Upper lobe of left lung (tissue), 6 donors: ENCODE data around the gene ROBO3. TPM values are rescaled to one million over a fixed set of nuclear protein-coding genes. Genes with fewer than 3 reads are reported as not detected.

ENCODE experiments used
- ATAC-seq, 2 donors: fragments of 200-7000 bp; cut with Tn5 transposase; one replicate each; pipeline ENCODE4 v1.9.1; 2022; ENCODE audit warnings: mild to moderate bottlenecking in 2 of 2, moderate library complexity in 2 of 2; ENCODE audit not compliant: low FRiP score in 2 of 2
- DNase-seq, 2 donors: peaks; one replicate each; pipeline ENCODE4 v3.0.0-alpha.2; 2019 to 2020
- H3K27ac ChIP-seq, 4 donors: fragments of 200-600 bp; sonication (generic); one replicate each; pipeline ENCODE4 v1.5.1; 2016 to 2019
- H3K27me3 ChIP-seq, 4 donors: fragments of 200-600 bp; sonication (generic); one replicate each; pipeline ENCODE4 v1.5.1; 2017 to 2019
- H3K36me3 ChIP-seq, 4 donors: fragments of 200-600 bp; sonication (generic); one replicate each; pipeline ENCODE4 v1.5.1; 2016 to 2019
- H3K4me1 ChIP-seq, 4 donors: fragments of 200-600 bp; sonication (generic); one replicate each; pipeline ENCODE4 v1.5.1; 2018 to 2019
- H3K4me3 ChIP-seq, 4 donors: fragments of 200-600 bp; sonication (generic); one replicate each; pipeline ENCODE4 v1.5.1; 2017 to 2019; ENCODE audit warnings: mild to moderate bottlenecking in 2 of 4, moderate library complexity in 1 of 4
- H3K9me3 ChIP-seq, 4 donors: fragments of 200-600 bp; sonication (generic); one replicate each; pipeline ENCODE4 v1.5.1; 2018 to 2019
- CTCF ChIP-seq, 6 experiments: fragments of 450-650 bp in 4 of 6; fragments of 200-600 bp in 2 of 6; sonication (generic) in 2 of 6; IDR thresholded peaks; one replicate each; pipeline ENCODE4 v1.5.1; 2016 to 2019; ENCODE audit warnings: antibody characterized with exemption in 6 of 6
- EP300 ChIP-seq, 4 donors: sonication (generic); formaldehyde crosslinking; IDR thresholded peaks; one replicate each; pipeline ENCODE4 v1.5.1; 2017; ENCODE audit warnings: antibody characterized with exemption in 4 of 4, control low read depth in 2 of 4
- POLR2A ChIP-seq, 4 donors: fragments of 450-650 bp; IDR thresholded peaks; one replicate each; pipeline ENCODE4 v1.5.1; 2016 to 2017; ENCODE audit warnings: antibody characterized with exemption in 4 of 4, mild to moderate bottlenecking in 2 of 4
- POLR2AphosphoS5 ChIP-seq, 2 donors: sonication (generic); formaldehyde crosslinking; IDR thresholded peaks; one replicate each; pipeline ENCODE4 v1.5.1; 2017; ENCODE audit warnings: antibody characterized with exemption in 2 of 2
- WGBS, 2 donors: methylation state at CpG; one replicate each; pipeline ENCODE4 v1.1.5; 2017 to 2018; 5-methylcytosine and 5-hydroxymethylcytosine counted together
- total RNA-seq, 6 donors: library from RNA; depleted of rRNA in 4 of 6; stranded (reverse); fragments of >200 nt in 4 of 6; gene quantifications; one replicate each; pipeline versions ENCODE4 v1.1.0 to v1.2.1, GENCODE V29; 2016 to 2021
- donor health status: DM: no; HTN: no; CAD: no; lungs with moderate emphysema.
- donor health status: DM: no; HTN: yes; CAD: no; lungs with severe emphysema.

The ROBO3 gene
- total RNA-seq, 6 donors from 2014 or later = 6.4 to 40.9 (median 7.5) TPM

DNA sequence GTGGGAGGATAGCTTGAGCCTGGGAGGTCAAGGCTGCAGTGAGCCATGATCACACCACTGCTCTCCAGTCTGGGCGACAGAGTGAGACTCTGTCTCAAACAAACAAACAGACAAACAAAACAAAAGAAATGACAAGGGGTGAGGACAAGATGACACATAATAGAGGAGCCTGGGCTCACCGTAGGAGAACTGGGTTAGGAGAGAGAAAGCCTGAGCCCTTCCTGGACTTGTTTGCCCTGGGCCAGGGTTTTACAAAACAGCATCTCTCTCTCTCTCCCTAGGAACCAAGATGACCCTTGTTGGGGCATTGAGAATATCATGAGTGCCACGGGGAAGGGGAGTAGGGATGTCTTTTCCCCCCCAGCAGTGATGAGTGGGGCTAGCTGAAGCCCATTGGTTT is 15.7 kb downstream of the ROBO3 start:
- no peaks in the 10 kb centered on the region for H3K9me3 ChIP-seq
- H3K36me3 ChIP-seq = peaks cover 0 to 4% (median 0%) of the 10 kb centered on the region in 4 donors
- no peak overlapping the region for H3K4me3 ChIP-seq
- H3K4me1 ChIP-seq = peaks cover 38 to 51% (median 44%) of the 10 kb centered on the region in 4 donors
- no peak for DNase-seq
- TF ChIP-seq POLR2AphosphoS5 (IDR thresholded peaks at IDR 0.05) = no peak
- TF ChIP-seq POLR2A (IDR thresholded peaks at IDR 0.05) = no peak
- TF ChIP-seq CTCF (IDR thresholded peaks at IDR 0.05) = no peak
- TF ChIP-seq EP300 (IDR thresholded peaks at IDR 0.05) = no peak
- H3K27me3 ChIP-seq = no peaks in the 10 kb centered on the region
- ATAC-seq = no peak
- H3K27ac ChIP-seq = peak overlapping the region in 2 of 4 donors; percentile 78 to 83
- WGBS, 2 donors = 75 to 88% methylated on average over 3 of the region's 3 CpGs

- peak in 1 of 2 donors; percentile 20 for DNase-seq
- 46 to 57% methylated on average over 10 to 11 of the region's 11 CpGs for WGBS, 2 donors
These were observed 17.3 kb downstream of the ROBO3 start for GRCh38 chr11:124882339-124883071.

GRCh38 chr11:124884340-124884739 is 19.1 kb downstream of the ROBO3 start:
- DNase-seq (no peak), ATAC-seq (no peak)
- Histone ChIP-seq H3K4me3 (no peak overlapping the region), H3K9me3 (no peaks in the 10 kb centered on the region), H3K27ac (peak overlapping the region in 2 of 4 donors; percentile 67 to 78), H3K4me1 (peaks cover 29 to 53% (median 33%) of the 10 kb centered on the region in 4 donors), H3K36me3 (peaks cover 0 to 13% (median 0%) of the 10 kb centered on the region in 4 donors), H3K27me3 (no peaks in the 10 kb centered on the region)
- WGBS, 2 donors = 50 to 67% methylated on average over 1 of the region's 1 CpG
- TF ChIP-seq EP300 (IDR thresholded peaks at IDR 0.05) (no peak), POLR2A (IDR thresholded peaks at IDR 0.05) (no peak), POLR2AphosphoS5 (IDR thresholded peaks at IDR 0.05) (no peak), CTCF (IDR thresholded peaks at IDR 0.05) (no peak)

More at GRCh38 chr11:124882339-124883071, 17.3 kb downstream of the ROBO3 start:
- peak in 1 of 2 donors; percentile 2 for ATAC-seq
- Histone ChIP-seq H3K27me3 (no peaks in the 10 kb centered on the region), H3K36me3 (peaks cover 0 to 9% (median 0%) of the 10 kb centered on the region in 4 donors), H3K4me3 (no peak overlapping the region), H3K27ac (peak overlapping the region; percentile 6 to 83 (median 74)), H3K4me1 (peaks cover 30 to 48% (median 35%) of the 10 kb centered on the region in 4 donors), H3K9me3 (no peaks in the 10 kb centered on the region)
- peak; percentile 31 to 73 for TF ChIP-seq POLR2AphosphoS5 (IDR thresholded peaks at IDR 0.05)
- no peak for TF ChIP-seq EP300 (IDR thresholded peaks at IDR 0.05)

DNA sequence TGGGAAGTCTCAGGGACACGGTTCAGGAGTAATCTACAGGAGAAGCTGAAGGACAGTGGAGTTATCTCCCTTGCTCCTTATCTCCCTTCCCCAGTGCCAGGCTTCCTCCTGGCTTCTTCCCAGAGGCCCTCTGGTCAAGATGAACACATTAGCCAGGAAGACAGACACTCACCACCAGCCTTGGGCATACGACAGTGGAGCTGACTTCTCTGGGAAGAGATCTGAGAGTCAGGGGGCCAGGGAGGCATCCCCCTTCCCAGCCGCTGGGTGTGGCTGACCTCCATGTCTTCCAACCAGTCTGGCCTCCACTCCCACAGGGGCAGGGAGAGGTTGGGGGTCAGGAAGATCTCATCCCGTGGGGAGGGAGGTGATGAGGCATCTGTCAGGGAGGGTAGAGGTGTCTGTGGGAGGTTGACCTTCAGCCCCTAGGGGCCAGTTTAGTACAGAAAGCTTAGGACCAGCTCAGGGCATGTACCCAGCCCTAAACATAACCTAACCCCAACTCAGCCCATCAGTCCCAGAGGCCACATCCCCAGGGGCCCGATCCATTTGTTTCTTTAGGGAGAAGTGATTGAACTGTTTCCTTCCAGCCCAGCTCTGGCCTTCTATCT is 19.7 kb downstream of the ROBO3 start:
- H3K27ac ChIP-seq = peak overlapping the region in 2 of 4 donors; percentile 67 to 78
- H3K4me3 ChIP-seq = no peak overlapping the region
- ATAC-seq (no peak), DNase-seq (no peak)
- peaks cover 30 to 59% (median 35%) of the 10 kb centered on the region in 4 donors for H3K4me1 ChIP-seq
- no peaks in the 10 kb centered on the region for H3K9me3 ChIP-seq
- no peaks in the 10 kb centered on the region for H3K27me3 ChIP-seq
- TF ChIP-seq EP300 (IDR thresholded peaks at IDR 0.05) = peak in 2 of 4 donors; percentile 22 to 40
- peak in 1 of 2 donors; percentile 49 for TF ChIP-seq POLR2AphosphoS5 (IDR thresholded peaks at IDR 0.05)
- no peak for TF ChIP-seq POLR2A (IDR thresholded peaks at IDR 0.05)
- no peak for TF ChIP-seq CTCF (IDR thresholded peaks at IDR 0.05)
- peaks cover 0 to 17% (median 0%) of the 10 kb centered on the region in 4 donors for H3K36me3 ChIP-seq
- 50 to 73% methylated on average over 4 to 5 of the region's 5 CpGs for WGBS, 2 donors

- WGBS, 2 donors = 83 to 88% methylated on average over 11 of the region's 11 CpGs
- DNase-seq (no peak), ATAC-seq (no peak)
- no peak overlapping the region for H3K4me3 ChIP-seq
- no peaks in the 10 kb centered on the region for H3K27me3 ChIP-seq
- H3K9me3 ChIP-seq = no peaks in the 10 kb centered on the region
- peaks cover 0 to 30% (median 0%) of the 10 kb centered on the region in 4 donors for H3K36me3 ChIP-seq
- TF ChIP-seq EP300 (IDR thresholded peaks at IDR 0.05) = no peak
- TF ChIP-seq CTCF (IDR thresholded peaks at IDR 0.05) = no peak
- H3K4me1 ChIP-seq = peaks cover 38 to 71% (median 42%) of the 10 kb centered on the region in 4 donors
- peak overlapping the region in 2 of 4 donors; percentile 42 to 67 for H3K27ac ChIP-seq
These were observed 21.2 kb downstream of the ROBO3 start for GRCh38 chr11:124886476-124886875.
